CD4-positive, alpha-beta memory T cell (primary cell): ENCODE measurements around the gene PLEKHA6. TPM values are rescaled to one million over a fixed set of nuclear protein-coding genes. Genes with fewer than 3 reads are reported as not detected.
A peak's percentile ranks its signal among the peaks of the same experiment; 100 is the strongest.

Experiments
- CTCF ChIA-PET: fragments of 350-600 bp; sonication (Branson Sonifier 250); formaldehyde crosslinking; loops from one replicate; lab custom pipeline; 2021; ENCODE audit warnings: inconsistent platforms; ENCODE audit not compliant: partially characterized antibody; lab: Charles Lee
- POLR2A ChIA-PET: fragments of 350-600 bp; sonication (Branson Sonifier 250); formaldehyde crosslinking; loops from one replicate; lab custom pipeline; 2021; ENCODE audit not compliant: partially characterized antibody; lab: Charles Lee
- DNase-seq, 5 donors: peaks; one replicate each; pipeline versions ENCODE4 v3.0.0 to v3.0.0-alpha.2; 2020 to 2022; ENCODE audit warnings: mixed read lengths in 1 of 5
- H3K27ac ChIP-seq: one replicate; pipeline ENCODE4 v1.7.0; 2013; ENCODE audit warnings: low read depth, low read length
- H3K27me3 ChIP-seq: 2 replicates; pipeline ENCODE4 v1.7.0; 2013; ENCODE audit warnings: mild to moderate bottlenecking, low read length, moderate library complexity; ENCODE audit not compliant: insufficient read depth
- H3K36me3 ChIP-seq: 2 replicates; pipeline ENCODE4 v1.7.0; 2013; ENCODE audit warnings: mild to moderate bottlenecking, low read length, moderate library complexity; ENCODE audit not compliant: insufficient read depth
- H3K4me1 ChIP-seq: 2 replicates; pipeline ENCODE4 v1.7.0; 2013; ENCODE audit warnings: mild to moderate bottlenecking, low read length, moderate library complexity; ENCODE audit not compliant: insufficient read depth
- H3K4me3 ChIP-seq, 2 donors: one replicate each; pipeline ENCODE4 v1.7.0; 2013; ENCODE audit warnings: low read length in 2 of 2, mild to moderate bottlenecking in 1 of 2
- H3K9me3 ChIP-seq, 2 donors: one replicate each; pipeline ENCODE4 v1.7.0; 2013; ENCODE audit warnings: low read length in 2 of 2, control low read depth in 1 of 2; ENCODE audit not compliant: control insufficient read depth in 1 of 2
- H3K27ac Mint-ChIP-seq, 7 donors: one replicate each; pipeline ENCODE4 v1.8.0; 2020 to 2021; ENCODE audit warnings: mixed read lengths in 7 of 7, mild to moderate bottlenecking in 6 of 7, inconsistent platforms in 3 of 7, moderate library complexity in 3 of 7
- H3K27me3 Mint-ChIP-seq, 2 donors: one replicate each; pipeline ENCODE4 v1.8.0; 2020 to 2021; ENCODE audit warnings: mixed read lengths in 2 of 2
- H3K36me3 Mint-ChIP-seq, 2 donors: one replicate each; pipeline ENCODE4 v1.8.0; 2020 to 2021; ENCODE audit warnings: mixed read lengths in 2 of 2, inconsistent platforms in 1 of 2, mild to moderate bottlenecking in 1 of 2
- H3K4me1 Mint-ChIP-seq, 4 donors: one replicate each; pipeline ENCODE4 v1.8.0; 2020 to 2021; ENCODE audit warnings: mixed read lengths in 4 of 4, mild to moderate bottlenecking in 1 of 4
- H3K4me3 Mint-ChIP-seq, 8 donors: one replicate each; pipeline ENCODE4 v1.8.0; 2020 to 2021; ENCODE audit warnings: mixed read lengths in 8 of 8, mild to moderate bottlenecking in 7 of 8, moderate library complexity in 6 of 8, inconsistent platforms in 3 of 8
- H3K9me3 Mint-ChIP-seq, 8 donors: one replicate each; pipeline ENCODE4 v1.8.0; 2020 to 2021; ENCODE audit warnings: mixed read lengths in 8 of 8, mild to moderate bottlenecking in 5 of 8, inconsistent platforms in 3 of 8, moderate library complexity in 1 of 8
- intact Hi-C: fragments of 100-400 bp; cut with micrococcal nuclease; formaldehyde crosslinking; loops from one replicate; pipeline ENCODE4 v1.15.1; 2023
- polyA plus RNA-seq, 2 donors: library from polyadenylated mRNA; unstranded; fragments of 300-500 nt; fragmentation: Illumina TruSeq; gene quantifications; one replicate each; pipeline ENCODE4 v1.2.3, GENCODE V29; 2021
- total RNA-seq, 2 experiments: library from RNA; stranded (reverse); gene quantifications; one replicate each; pipeline ENCODE4 v1.2.3, GENCODE V29; 2021

PLEKHA6 gene
- total and polyA plus RNA-seq, 4 experiments from 2014 or later, result 0.15 to 0.89 (median 0.52) TPM; not detected in 1

DNA sequence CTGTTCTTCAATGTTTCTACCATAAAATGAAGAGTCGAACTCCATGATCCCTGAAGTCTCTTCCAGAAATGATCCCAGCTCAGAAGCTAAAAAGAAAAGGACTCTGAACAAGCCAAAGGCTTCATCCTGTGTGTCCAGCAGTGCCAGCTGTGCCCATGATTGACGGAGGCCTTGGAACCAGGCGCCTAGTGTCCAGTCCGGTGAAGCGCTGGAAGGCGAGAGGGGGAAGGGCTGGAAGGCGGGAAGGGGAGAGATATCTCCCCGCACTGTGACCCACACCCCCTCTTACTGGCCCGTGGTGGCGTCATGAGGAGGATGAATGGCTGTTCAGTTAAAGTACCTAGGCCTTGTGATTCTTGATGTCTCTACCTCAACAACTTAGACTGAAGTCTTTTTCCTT lies 10.4 kb upstream of the PLEKHA6 start:
- Histone ChIP-seq H3K27ac (no peak overlapping the region), H3K9me3 (no peaks in the 10 kb centered on the region), H3K4me3 (no peak overlapping the region), H3K27me3 (no peaks in the 10 kb centered on the region), H3K36me3 (no peaks in the 10 kb centered on the region), H3K4me1 (no peaks in the 10 kb centered on the region)
- Mint-ChIP-seq H3K27ac (no peak overlapping the region), H3K9me3 (no peaks in the 10 kb centered on the region), H3K4me1 (no peaks in the 10 kb centered on the region), H3K36me3 (no peaks in the 10 kb centered on the region), H3K27me3 (peaks cover 0 to 12% of the 10 kb centered on the region in 2 donors), H3K4me3 (no peak overlapping the region)
- ChIA-PET POLR2A (no interaction called here), CTCF (interaction anchor here (0.7 to 1.7 kb wide), 3 partner anchors 11 to 207 kb away, joined by 3 to 5 read pairs (median 4); no protein-coding TSS in a partner anchor)
- intact Hi-C loops, result no loop called here
- DNase-seq, result no peak

DNA sequence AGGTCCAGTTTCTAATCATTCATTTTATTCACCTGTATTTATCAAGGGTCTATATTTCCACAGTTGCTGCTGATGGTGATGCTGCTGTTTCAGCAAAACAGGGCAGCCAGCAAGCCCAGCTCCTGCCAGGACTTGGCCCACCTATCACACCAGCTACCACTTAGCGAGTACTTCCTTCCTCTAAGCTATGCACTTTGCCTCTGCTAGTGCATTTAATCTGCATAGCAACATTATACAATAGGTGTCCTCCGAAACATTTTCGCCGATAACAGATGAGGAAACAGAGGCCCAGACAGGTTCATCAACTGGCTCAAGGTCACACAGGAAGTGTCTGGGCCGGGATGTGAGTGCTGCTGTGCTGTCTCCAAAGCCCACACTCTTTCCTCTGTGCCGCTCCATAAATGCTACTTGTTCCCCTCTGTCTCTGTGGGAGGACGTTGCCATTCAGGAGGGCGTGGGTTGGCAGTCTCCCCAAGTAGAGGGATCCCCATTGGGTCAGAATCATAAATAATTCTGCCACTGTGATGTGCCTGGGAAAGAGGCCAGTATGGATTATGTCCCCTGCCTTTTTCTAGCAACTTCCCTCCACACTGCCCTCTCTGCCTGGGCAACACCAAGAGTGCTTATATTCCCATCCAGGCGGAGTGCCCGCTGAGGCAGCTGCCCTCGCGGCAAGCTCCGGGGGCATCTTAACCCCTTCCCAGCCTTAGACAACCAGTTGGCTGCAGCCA lies 9.4 kb upstream of the PLEKHA6 start:
- H3K36me3 ChIP-seq, result no peaks in the 10 kb centered on the region
- no peaks in the 10 kb centered on the region for H3K27me3 ChIP-seq
- ChIA-PET POLR2A (no interaction called here), CTCF (interaction anchor here (0.7 to 1.3 kb wide), 2 partner anchors 12 to 29 kb away, joined by 3 to 5 read pairs; no protein-coding TSS in a partner anchor)
- H3K4me3 ChIP-seq, result no peak overlapping the region
- Mint-ChIP-seq H3K4me1 (peaks cover 0 to under 1% (median under 1%) of the 10 kb centered on the region in 4 donors), H3K36me3 (no peaks in the 10 kb centered on the region), H3K27me3 (peaks cover 0 to 13% of the 10 kb centered on the region in 2 donors), H3K27ac (peak overlapping the region in 1 of 7 donors; percentile 42), H3K4me3 (no peak overlapping the region), H3K9me3 (no peaks in the 10 kb centered on the region)
- H3K27ac ChIP-seq, result no peak overlapping the region
- DNase-seq, result no peak
- intact Hi-C loops, result no loop called here
- H3K9me3 ChIP-seq, result no peaks in the 10 kb centered on the region
- H3K4me1 ChIP-seq, result peaks cover under 1% of the 10 kb centered on the region

DNA sequence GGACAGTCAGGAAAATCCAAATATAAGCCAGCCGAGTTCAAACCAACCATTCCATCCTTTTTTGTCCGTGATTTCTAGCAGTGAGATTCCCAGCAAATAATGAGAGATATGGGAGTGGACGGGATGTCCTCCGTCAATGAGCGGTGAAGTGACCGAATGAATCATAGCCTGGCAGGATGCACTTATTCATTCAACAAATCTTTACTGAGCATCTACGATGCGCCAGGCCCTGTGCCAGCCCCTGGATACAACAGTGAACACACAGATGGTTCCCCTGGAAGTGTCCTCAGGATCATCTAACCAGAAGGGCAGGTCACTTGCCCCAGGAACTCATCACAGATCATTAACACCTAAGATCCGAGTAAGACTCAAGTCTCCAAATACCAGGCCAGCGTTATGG lies 8.2 kb upstream of the PLEKHA6 start:
- Histone ChIP-seq H3K27me3 (no peaks in the 10 kb centered on the region), H3K9me3 (no peaks in the 10 kb centered on the region), H3K36me3 (no peaks in the 10 kb centered on the region), H3K4me1 (peaks cover 13% of the 10 kb centered on the region), H3K27ac (no peak overlapping the region), H3K4me3 (no peak overlapping the region)
- H3K27me3 Mint-ChIP-seq, result peaks cover 0 to 15% of the 10 kb centered on the region in 2 donors
- no peaks in the 10 kb centered on the region for H3K36me3 Mint-ChIP-seq
- H3K4me3 Mint-ChIP-seq, result no peak overlapping the region
- no peaks in the 10 kb centered on the region for H3K9me3 Mint-ChIP-seq
- H3K4me1 Mint-ChIP-seq, result peaks cover 3 to 11% (median 7%) of the 10 kb centered on the region in 4 donors
- DNase-seq, result no peak
- ChIA-PET CTCF (no interaction called here), POLR2A (no interaction called here)
- intact Hi-C loops, result no loop called here
- H3K27ac Mint-ChIP-seq, result no peak overlapping the region

DNA sequence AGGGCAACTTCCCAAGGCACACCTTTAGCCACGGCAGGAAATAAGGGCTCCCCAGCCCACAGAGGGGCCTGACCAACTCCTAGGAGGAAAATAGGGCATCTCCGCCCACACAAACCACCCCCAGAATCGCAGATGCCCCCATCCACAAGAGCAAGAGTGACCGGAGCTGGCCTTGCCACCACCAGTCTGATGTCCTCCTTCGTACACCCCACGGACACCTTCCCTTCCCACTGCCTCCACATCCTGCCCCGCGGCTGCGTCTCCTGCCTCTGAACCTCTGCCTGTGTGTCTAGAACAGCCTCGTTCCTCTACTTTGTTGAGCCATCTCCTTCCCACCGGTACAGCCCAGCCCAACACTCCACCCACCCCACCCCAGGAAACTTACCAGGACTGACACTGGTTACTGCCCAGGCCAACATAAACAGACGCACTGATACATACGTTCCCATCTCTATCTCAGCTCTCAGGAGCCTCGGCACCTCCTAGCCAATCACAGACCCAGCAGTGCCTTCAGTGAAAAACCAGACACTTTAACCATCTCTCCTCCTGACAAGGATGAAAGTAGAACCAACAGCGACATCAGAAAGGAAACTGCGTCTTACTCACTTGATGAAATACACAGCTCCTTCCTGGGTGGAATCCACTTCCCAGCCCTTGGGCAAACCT lies 7.6 kb upstream of the PLEKHA6 start:
- Mint-ChIP-seq H3K9me3 (no peaks in the 10 kb centered on the region), H3K4me3 (no peak overlapping the region), H3K27ac (no peak overlapping the region), H3K27me3 (peaks cover 0 to 15% of the 10 kb centered on the region in 2 donors), H3K4me1 (peaks cover 3 to 13% (median 8%) of the 10 kb centered on the region in 4 donors), H3K36me3 (no peaks in the 10 kb centered on the region)
- H3K36me3 ChIP-seq, result no peaks in the 10 kb centered on the region
- intact Hi-C loops, result no loop called here
- ChIA-PET CTCF (interaction anchor here (0.6 to 1.6 kb wide), 2 partner anchors 15 to 204 kb away, joined by 3 to 4 read pairs; no protein-coding TSS in a partner anchor), POLR2A (no interaction called here)
- H3K4me3 ChIP-seq, result no peak overlapping the region
- H3K27ac ChIP-seq, result no peak overlapping the region
- H3K27me3 ChIP-seq, result no peaks in the 10 kb centered on the region
- H3K9me3 ChIP-seq, result no peaks in the 10 kb centered on the region
- no peak for DNase-seq
- peaks cover 13% of the 10 kb centered on the region for H3K4me1 ChIP-seq

DNA sequence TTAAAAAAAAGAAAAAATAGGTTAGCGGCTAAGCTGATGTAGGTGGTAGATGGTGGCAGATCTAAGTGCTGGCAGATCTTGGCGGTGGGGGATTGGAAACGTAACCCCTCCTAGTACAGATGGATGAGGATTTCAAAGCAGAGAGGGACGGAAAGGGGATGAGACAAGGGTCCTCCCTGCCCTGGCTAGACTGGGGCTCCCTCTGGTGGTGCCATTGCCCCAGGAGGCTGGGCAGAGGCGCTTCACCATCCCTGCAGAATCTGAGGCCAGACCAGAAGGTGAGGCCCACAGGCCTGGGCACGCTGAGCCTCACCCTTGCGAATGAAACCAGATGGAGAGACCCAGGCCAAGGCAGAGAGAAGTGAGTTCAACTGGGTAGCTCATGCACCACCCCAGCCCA lies 7.0 kb upstream of the PLEKHA6 start:
- Mint-ChIP-seq H3K9me3 (no peaks in the 10 kb centered on the region), H3K4me1 (peaks cover 3 to 13% (median 8%) of the 10 kb centered on the region in 4 donors), H3K4me3 (no peak overlapping the region), H3K27me3 (peaks cover 0 to 11% of the 10 kb centered on the region in 2 donors), H3K27ac (no peak overlapping the region), H3K36me3 (no peaks in the 10 kb centered on the region)
- H3K4me1 ChIP-seq, result peaks cover 13% of the 10 kb centered on the region
- H3K27me3 ChIP-seq, result no peaks in the 10 kb centered on the region
- no peaks in the 10 kb centered on the region for H3K36me3 ChIP-seq
- no peak overlapping the region for H3K27ac ChIP-seq
- intact Hi-C loops, result no loop called here
- no peak for DNase-seq
- CTCF ChIA-PET, result interaction anchor here (0.6 to 1.6 kb wide), 2 partner anchors 15 to 204 kb away, joined by 3 to 4 read pairs; no protein-coding TSS in a partner anchor
- POLR2A ChIA-PET, result no interaction called here
- H3K4me3 ChIP-seq, result no peak overlapping the region
- H3K9me3 ChIP-seq, result no peaks in the 10 kb centered on the region

DNA sequence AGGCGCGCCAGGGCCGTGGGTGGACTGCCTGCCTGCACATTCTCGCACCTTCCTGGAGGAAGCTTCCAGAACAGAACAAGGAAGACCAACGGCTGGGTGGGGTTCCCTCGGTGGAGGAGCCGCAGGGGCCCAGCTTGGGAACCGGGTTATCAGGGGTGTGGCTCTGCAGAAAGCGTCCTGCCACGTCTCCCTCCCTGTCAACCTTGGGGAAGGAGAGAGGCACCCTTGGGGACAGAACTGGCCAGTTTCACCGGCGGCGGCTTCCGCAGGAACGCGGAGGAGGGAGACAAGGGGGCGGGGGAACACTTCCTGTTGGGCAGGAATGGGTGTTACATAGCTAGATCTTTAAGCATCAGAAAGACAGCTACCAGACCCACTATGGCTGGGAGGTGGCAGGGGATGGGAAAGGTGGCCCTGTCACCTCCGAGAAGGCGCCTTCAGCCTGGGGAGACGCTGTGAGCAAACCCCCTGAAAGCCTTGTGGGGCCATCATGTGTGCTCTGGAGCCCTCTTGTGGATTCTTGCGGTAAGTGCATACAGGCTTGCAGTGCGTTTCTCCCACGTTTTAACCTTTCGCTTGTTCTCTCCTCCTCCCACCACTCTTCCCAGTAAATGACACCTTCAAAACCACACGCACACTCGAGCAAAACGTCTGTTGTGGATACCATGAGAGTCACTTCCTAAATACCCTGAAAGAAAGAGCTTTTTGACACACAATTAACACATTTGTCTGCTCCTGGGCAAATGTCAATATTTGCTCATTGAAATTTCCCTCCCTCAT lies 3.8 kb upstream of the PLEKHA6 start:
- peak; percentile 74 to 78 (median 76) for DNase-seq
- Histone ChIP-seq H3K27me3 (no peaks in the 10 kb centered on the region), H3K9me3 (no peaks in the 10 kb centered on the region), H3K4me3 (peak overlapping the region; percentile 68 to 69), H3K27ac (peak overlapping the region; percentile 27), H3K4me1 (peaks cover 13% of the 10 kb centered on the region), H3K36me3 (no peaks in the 10 kb centered on the region)
- POLR2A ChIA-PET, result interaction anchor here (0.9 to 1.0 kb wide), 5 partner anchors 9 to 502 kb away, joined by 3 read pairs; partner anchors contain the start of gene SNRPE
- Mint-ChIP-seq H3K4me3 (peak overlapping the region; percentile 59 to 87 (median 78)), H3K9me3 (no peaks in the 10 kb centered on the region), H3K27ac (peak overlapping the region in 6 of 7 donors; percentile 9 to 70 (median 48)), H3K36me3 (no peaks in the 10 kb centered on the region), H3K4me1 (peaks cover 3 to 13% (median 8%) of the 10 kb centered on the region in 4 donors), H3K27me3 (peaks cover 0 to 6% of the 10 kb centered on the region in 2 donors)
- intact Hi-C loops, result loop anchor here (1.0 to 5.0 kb wide), 5 partner anchors 44 to 502 kb away; partner anchors contain the start of gene SNRPE
- CTCF ChIA-PET, result interaction anchor here (0.6 to 5.5 kb wide), 46 partner anchors 9 to 1324 kb away, joined by 3 to 153 read pairs (median 4); partner anchors contain the start of genes GOLT1A and REN
